K562 (cell line): ENCODE data around the gene ZNF609. TPM values are rescaled to one million over a fixed set of nuclear protein-coding genes. Genes with fewer than 3 reads are reported as not detected.
"Not testable (repeated sequence)": the region's sequence is repeated elsewhere in the genome, so short reads cannot be mapped to it uniquely, and the experiment has no call there.

Experiments used
- ATAC-seq: fragments of 200-7000 bp; cut with Tn5 transposase; 3 replicates; pipeline ENCODE4 v1.9.1; 2020; ENCODE audit warnings: moderate library complexity
- BruUV-seq: library from RNA; stranded (reverse); fragments of 400-500 nt; replicated peaks from 2 replicates; lab custom pipeline; 2021; lab: Mats Ljungman, UMichigan
- CTCF ChIA-PET: fragments of 300-600 bp; formaldehyde crosslinking; extraction: SDS; loops from one replicate; lab custom pipeline; 2021; ENCODE audit warnings: low intra/inter-chr PET ratio; lab: Yijun Ruan, JAX
- POLR2A ChIA-PET: fragments of 300-600, 350-650 bp; sonication (Branson Sonifier 250); formaldehyde crosslinking; extraction: SDS; loops from one replicate; lab custom pipeline; 2021; ENCODE audit warnings: antibody characterized with exemption, inconsistent platforms; lab: Yijun Ruan, JAX
- DNase-seq, 4 experiments: peaks; one replicate each; pipeline versions ENCODE4 v3.0.0 to v3.0.0-alpha.2; 2011 to 2018; ENCODE audit warnings: low spot score in 3 of 4, mixed read lengths in 3 of 4; ENCODE audit errors: extremely low read depth in 1 of 4
- FAIRE-seq: peaks from 2 replicates; lab custom pipeline; 2011; peaks lifted over from hg19 to GRCh38; lab: Jason Lieb, UNC
- H2AFZ ChIP-seq: 2 replicates; pipeline ENCODE4 v1.6.0; 2011; ENCODE audit warnings: low read depth, low read length, control low read depth, inconsistent platforms
- H3K27ac ChIP-seq: fragments of 200-600 bp; 3 replicates; pipeline ENCODE4 v1.8.0; 2011; ENCODE audit warnings: low read depth, mild to moderate bottlenecking, control low read depth, inconsistent platforms, low read length, moderate library complexity, mixed read lengths; ENCODE audit errors: extremely low read depth
- H3K27me3 ChIP-seq, 2 experiments: fragments of 300-600 bp in 1 of 2; 2 replicates in 1 of 2; 3 replicates in 1 of 2; pipeline versions ENCODE4 v1.6.0 to v1.8.0; 2011; ENCODE audit warnings: inconsistent platforms in 2 of 2, low read length in 2 of 2, mild to moderate bottlenecking in 1 of 2, mixed read lengths in 1 of 2, moderate library complexity in 1 of 2; ENCODE audit not compliant: control insufficient read depth in 2 of 2, insufficient read depth in 2 of 2
- H3K36me3 ChIP-seq: fragments of 300-600 bp; 3 replicates; pipeline ENCODE4 v1.8.0; 2011; ENCODE audit warnings: mild to moderate bottlenecking, low read length, inconsistent platforms; ENCODE audit not compliant: control insufficient read depth, insufficient read depth
- H3K4me1 ChIP-seq, 2 experiments: fragments of 200-600 bp in 1 of 2; replicated peaks in 1 of 2; 2 replicates in 1 of 2; 3 replicates in 1 of 2; pipeline versions ENCODE4 v1.5.1 to v1.8.0; 2011; ENCODE audit warnings: inconsistent platforms in 2 of 2, low read length in 2 of 2, mild to moderate bottlenecking in 1 of 2, mixed read lengths in 1 of 2, moderate library complexity in 1 of 2; ENCODE audit not compliant: control insufficient read depth in 2 of 2, insufficient read depth in 2 of 2
- H3K4me2 ChIP-seq: 2 replicates; pipeline ENCODE4 v1.6.1; 2011; ENCODE audit warnings: low read length, control low read depth, inconsistent platforms, mixed read lengths; ENCODE audit not compliant: insufficient read depth
- H3K4me3 ChIP-seq: fragments of 200-600 bp; sonication (generic), shearing (Covaris generic); 2 replicates; pipeline ENCODE4 v1.5.1; 2016; ENCODE audit warnings: control low read depth, inconsistent platforms
- H3K79me2 ChIP-seq: fragments of 200-600 bp; 3 replicates; pipeline ENCODE4 v1.8.0; 2011; ENCODE audit warnings: low read length, inconsistent platforms; ENCODE audit not compliant: control insufficient read depth, insufficient read depth
- H3K9ac ChIP-seq, 2 experiments: 2 replicates each; pipeline versions ENCODE4 v1.6.0 to v1.6.1; 2011; ENCODE audit warnings: low read depth in 2 of 2, low read length in 2 of 2, control low read depth in 1 of 2, inconsistent platforms in 1 of 2, mild to moderate bottlenecking in 1 of 2, mixed read lengths in 1 of 2; ENCODE audit not compliant: insufficient read depth in 1 of 2
- H3K9me1 ChIP-seq: one replicate; pipeline ENCODE4 v1.6.0; 2011; ENCODE audit warnings: inconsistent platforms, mild to moderate bottlenecking, low read length, moderate library complexity; ENCODE audit not compliant: control insufficient read depth, insufficient read depth
- H3K9me3 ChIP-seq: replicated peaks from 2 replicates; pipeline ENCODE4 v1.5.1; 2011; ENCODE audit warnings: low read depth, low read length, inconsistent platforms; ENCODE audit not compliant: control insufficient read depth, insufficient read depth
- H4K20me1 ChIP-seq: replicated peaks from 2 replicates; pipeline ENCODE4 v1.6.1; 2011; ENCODE audit warnings: low read length, inconsistent platforms, mixed read lengths; ENCODE audit not compliant: control insufficient read depth, insufficient read depth
- CHD4 ChIP-seq: fragments of 200-600 bp; sonication (generic); IDR thresholded peaks from 3 replicates; pipeline ENCODE4 v1.6.1; 2012; ENCODE audit warnings: low read depth, mild to moderate bottlenecking, mixed read lengths, low read length, inconsistent platforms; ENCODE audit not compliant: insufficient read depth, insufficient replicate concordance, poor library complexity, severe bottlenecking
- E2F8 ChIP-seq: fragments of 450-650 bp; IDR thresholded peaks from 2 replicates; pipeline ENCODE4 v1.7.1; 2018; ENCODE audit warnings: mild to moderate bottlenecking, low read depth; ENCODE audit not compliant: partially characterized antibody
- ZFP1 ChIP-seq: fragments of 450-650 bp; formaldehyde crosslinking; IDR thresholded peaks from 2 replicates; pipeline ENCODE4 v1.4.0; 2020; ENCODE audit warnings: mild to moderate bottlenecking, mixed read lengths
- WGBS: fragments of 100-300 bp; shearing (Covaris generic); methylation state at CpG from one replicate; pipeline ENCODE4 v1.1.6; 2016; ENCODE audit warnings: low coverage, mixed read lengths; ENCODE audit not compliant: insufficient coverage; ENCODE audit errors: missing lambda C conversion rate; 5-methylcytosine and 5-hydroxymethylcytosine counted together
- in situ Hi-C: fragments of 300-500 bp; cut with MboI; formaldehyde crosslinking; loops from 4 replicates; pipeline ENCODE4 v1.15.0; 2018; ENCODE audit warnings: inconsistent platforms, mixed read lengths
- intact Hi-C: fragments of 100-400 bp; cut with micrococcal nuclease; formaldehyde crosslinking; loops from 2 replicates; pipeline ENCODE4 v1.14.2; 2022
- polyA plus RNA-seq, 8 experiments: library from polyadenylated mRNA; depleted of rRNA in 4 of 8; stranded (reverse) in 5 of 8; unstranded in 3 of 8; fragments of >200 nt; fragmentation: Nextera tagmentation in 2 of 8; fragmentation: Illumina TruSeq in 1 of 8; extraction: Ambion mirVana in 2 of 8; extraction: Trizol in 1 of 8; gene quantifications; 2 replicates each; pipeline versions ENCODE4 v1.2.1 to v1.2.3, GENCODE V29; 2011 to 2014; ENCODE audit warnings: inconsistent platforms in 1 of 8, missing spikeins in 1 of 8
- total RNA-seq, 7 experiments: library from RNA; depleted of rRNA in 6 of 7; stranded (reverse); fragments of >200 nt in 6 of 7; fragmentation: Illumina TruSeq in 2 of 7; extraction: Trizol in 2 of 7; gene quantifications; 2 replicates each; pipeline versions ENCODE4 v1.2.1 to v1.2.3, GENCODE V29; 2011 to 2021; ENCODE audit warnings: low replicate concordance in 1 of 7

Gene ZNF609
- total and polyA plus RNA-seq, 9 of the 15 experiments (the other 6 are each of a cell fraction or from before 2014, with no cell fraction given): 3.0 to 38.7 (median 17.8) TPM

GRCh38 chr15:64630396-64631107, 170.2 kb downstream of the ZNF609 start (continued):
- TF ChIP-seq CHD4 (no peak), E2F8 (no peak), ZFP1 (no peak)

GRCh38 chr15:64632639-64633038, 172.3 kb downstream of the ZNF609 start:
- DNase-seq, H3K27me3 ChIP-seq, FAIRE-seq, H3K9me3 ChIP-seq, H3K27ac ChIP-seq, CTCF ChIA-PET, H3K9me1 ChIP-seq, H3K9ac ChIP-seq, in situ Hi-C loops, BruUV-seq, intact Hi-C loops, H3K4me3 ChIP-seq, H2AFZ ChIP-seq, ATAC-seq, H3K4me2 ChIP-seq, H4K20me1 ChIP-seq: not testable (repeated sequence)
- WGBS: 70% methylated on average over 3 of the region's 3 CpGs
- H3K36me3 ChIP-seq: peaks cover 22% of the 10 kb centered on the region; the same call in 2 of the 3 replicates
- peaks cover 0 to 12% of the 10 kb centered on the region in 2 experiments; a peak in 3 of 5 replicates for H3K4me1 ChIP-seq
- peaks cover 55% of the 10 kb centered on the region for H3K79me2 ChIP-seq
- POLR2A ChIA-PET: interaction anchor here (1.1 kb wide), 1 partner anchor 9 kb away, joined by 4 read pairs; no protein-coding TSS in a partner anchor
